ACHN (cell line): Measurements from ENCODE around the gene VAMP4.

ENCODE experiments used
- DNase-seq: peaks from one replicate; pipeline ENCODE4 v3.0.0-alpha.2; 2015
- in situ Hi-C: cut with HindIII; loops from 2 replicates; pipeline ENCODE4 v1.10.0; 2017; ENCODE audit warnings: low sequenced_read_pairs, low pct_ligation_motif_present, low pct_unique_long_range_greater_than_20kb

Gene VAMP4, protein sequence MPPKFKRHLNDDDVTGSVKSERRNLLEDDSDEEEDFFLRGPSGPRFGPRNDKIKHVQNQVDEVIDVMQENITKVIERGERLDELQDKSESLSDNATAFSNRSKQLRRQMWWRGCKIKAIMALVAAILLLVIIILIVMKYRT

DNA sequence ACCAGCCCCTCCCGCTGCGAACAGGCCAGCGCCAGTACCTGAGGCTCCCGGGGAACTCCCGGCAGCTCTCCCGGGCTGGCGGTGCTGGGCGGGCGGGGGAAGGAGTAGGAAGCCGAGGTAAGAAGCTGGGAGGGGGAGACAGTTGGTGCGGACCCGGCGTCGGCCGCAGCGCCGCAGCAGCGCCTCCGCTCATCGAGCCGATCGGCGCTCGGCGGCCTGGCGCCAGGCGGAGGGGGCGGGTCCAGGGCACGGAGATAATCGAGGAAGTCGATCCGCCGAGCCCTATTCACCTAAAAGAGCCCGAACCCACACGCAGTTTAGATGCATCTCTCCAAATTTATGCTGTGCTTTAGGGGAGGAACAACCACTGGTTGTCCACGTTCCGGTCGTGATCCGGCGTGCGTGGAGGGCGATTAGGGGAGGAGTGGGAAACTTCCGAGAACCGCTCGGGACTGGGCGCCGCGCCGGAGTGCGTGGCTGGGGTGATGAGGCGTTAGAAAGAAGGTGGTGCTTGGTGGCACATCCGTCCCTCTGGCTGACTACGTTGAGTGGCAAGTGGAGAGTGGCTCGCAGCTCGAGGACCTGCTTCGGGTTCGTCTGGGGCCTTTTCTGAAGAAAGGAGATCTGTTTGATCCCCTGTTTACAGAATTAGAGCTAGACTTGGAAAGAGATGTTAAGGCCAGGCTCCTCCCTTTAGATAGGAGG lies at the start of gene VAMP4:
Gene VAMP4 (minus strand): TSS at position 194 of the 705 bp plus-strand sequence. CDS start 3,651 bp downstream, outside the sequence.
- in situ Hi-C loops: no loop called here
- peak; percentile 86 for DNase-seq

DNA sequence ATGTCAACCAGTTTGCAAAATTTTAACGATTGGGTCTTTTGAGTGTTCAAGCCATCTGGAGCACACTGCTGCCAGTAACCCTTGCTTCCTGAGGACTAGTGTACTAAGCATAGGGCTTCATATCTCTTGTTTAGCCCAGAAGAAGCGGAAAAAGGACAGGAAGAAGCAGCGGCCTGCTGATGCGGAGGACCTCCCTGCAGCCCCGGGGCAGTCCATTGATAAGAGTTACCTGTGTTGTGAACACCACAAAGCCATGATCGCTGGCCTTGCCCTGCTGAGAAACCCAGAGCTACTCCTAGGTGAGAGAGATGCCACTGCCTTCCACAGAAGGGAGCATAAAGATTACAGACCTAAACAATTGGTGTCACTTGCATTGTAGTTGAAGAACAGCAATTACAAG lies 48.5 kb upstream of the VAMP4 start:
- in situ Hi-C loops: no loop called here

DNA sequence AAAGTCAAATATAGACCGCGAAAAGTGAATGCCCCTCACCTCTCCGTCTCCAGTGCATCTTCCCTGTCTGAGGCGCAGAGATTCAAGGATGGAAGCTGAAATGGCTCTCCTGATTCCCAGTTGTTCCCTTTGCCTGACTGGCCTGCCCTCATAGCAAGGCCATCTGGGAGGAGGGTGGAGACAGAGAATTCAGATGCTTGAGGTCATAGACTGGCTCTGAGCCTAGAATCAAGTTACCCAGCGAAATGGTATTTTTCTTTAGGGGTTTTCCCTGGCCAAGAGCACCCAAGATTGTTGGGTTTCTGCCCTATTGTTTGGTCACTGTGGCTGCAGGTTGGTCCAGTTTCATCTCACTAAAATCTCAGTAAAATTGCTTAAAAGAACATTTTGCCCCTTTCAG lies 46.8 kb upstream of the VAMP4 start:
- DNase-seq: peak; percentile 52
- in situ Hi-C loops: no loop called here

More for the DNA sequence above, 48.5 kb upstream of the VAMP4 start:
- DNase-seq: no peak

DNA sequence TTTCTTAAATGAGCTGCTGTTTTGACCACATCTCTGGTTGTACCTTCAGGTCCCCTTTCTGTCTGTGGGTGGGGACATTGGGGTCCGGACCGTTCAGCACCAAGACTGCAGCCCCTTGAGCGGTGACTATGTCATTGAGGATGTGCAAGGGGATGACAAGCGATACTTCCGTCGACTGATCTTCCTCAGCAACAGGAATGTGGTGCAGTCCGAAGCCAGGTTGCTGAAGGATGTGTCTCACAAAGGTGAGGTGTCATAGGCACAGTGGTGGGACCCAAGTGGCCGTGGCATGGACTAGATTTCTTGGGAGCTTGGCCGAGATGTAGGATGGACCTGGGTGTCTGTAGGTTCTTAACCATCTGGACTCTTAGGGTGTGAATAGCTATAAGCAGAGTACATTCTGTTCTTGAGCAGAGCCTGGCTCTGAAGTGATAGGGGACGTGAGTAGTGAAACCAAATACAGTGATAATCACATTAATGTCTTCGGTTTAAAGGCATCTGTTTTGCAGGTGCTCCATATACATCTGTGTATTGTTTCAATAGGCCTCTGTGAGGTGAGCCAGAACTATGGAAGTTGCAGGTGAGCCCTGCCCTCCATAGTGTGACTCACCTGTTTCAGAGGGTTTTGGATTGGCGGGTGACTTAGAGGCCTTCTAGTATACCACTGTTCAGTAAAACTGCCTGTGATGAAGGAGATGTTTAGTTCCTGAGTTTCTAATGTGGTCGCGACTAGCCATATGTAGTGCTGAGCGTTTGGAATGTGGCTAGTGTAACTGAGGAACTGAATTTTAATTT lies 46.0 kb upstream of the VAMP4 start:
- no peak for DNase-seq
- in situ Hi-C loops: no loop called here

DNA sequence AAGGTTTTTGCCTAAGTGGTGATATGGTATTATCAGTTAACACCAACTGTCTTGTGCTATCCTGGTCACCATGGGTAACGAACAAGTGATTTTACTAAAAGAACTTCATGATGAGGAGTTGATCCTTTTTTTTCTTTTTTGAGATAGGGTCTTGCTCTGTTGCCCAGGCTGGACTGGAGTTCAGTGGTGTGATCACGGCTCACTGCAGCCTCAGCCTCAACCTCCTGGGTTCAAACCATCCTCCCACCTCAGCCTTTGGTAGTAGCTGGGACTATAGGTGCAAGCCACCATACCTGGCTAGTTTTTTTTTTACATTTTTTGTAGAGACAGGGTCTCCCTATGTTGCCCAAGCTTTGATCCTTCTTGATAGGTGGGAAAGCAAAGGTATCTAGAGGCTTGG lies 44.7 kb upstream of the VAMP4 start:
- in situ Hi-C loops: no loop called here
- no peak for DNase-seq

DNA sequence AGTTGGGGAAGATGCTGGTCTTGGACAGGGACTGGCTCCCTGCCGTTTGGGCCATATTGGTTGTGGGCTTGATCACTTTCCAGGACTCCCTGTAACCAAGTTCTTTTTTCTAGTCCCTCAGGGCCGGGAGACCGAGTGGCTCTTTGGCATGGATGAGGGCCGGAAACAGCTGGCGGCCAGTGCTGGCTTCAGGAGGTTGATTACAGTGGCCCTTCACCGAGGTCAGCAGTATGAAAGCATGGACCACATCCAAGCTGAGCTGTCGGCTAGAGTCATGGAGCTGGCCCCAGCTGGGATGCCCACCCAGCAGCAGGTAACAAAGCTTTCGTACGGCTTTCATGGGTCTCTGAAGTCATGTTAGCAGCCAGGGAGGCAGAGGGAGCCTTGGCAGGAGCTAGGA lies 43.9 kb upstream of the VAMP4 start:
- no peak for DNase-seq
- in situ Hi-C loops: no loop called here

DNA sequence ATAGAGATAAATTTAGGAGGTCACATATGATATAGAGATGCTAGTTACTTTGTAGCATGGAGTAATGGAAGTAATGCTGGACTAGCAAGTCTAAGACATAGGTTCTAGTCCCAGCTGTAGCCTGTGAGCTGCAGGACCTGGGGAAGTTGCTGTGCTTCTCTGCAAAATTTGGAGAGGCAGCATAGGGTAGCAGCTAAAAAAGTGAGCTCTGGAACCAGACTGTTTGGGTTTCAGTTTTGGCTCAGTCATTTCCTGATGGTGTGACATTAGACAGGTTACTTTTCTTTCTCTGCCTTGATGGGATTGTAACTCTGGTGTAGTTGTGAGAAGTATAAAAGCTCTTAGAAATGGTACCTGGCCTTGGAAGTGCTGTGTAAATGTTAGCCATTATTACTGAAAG lies 42.9 kb upstream of the VAMP4 start:
- in situ Hi-C loops: no loop called here
- no peak for DNase-seq

DNA sequence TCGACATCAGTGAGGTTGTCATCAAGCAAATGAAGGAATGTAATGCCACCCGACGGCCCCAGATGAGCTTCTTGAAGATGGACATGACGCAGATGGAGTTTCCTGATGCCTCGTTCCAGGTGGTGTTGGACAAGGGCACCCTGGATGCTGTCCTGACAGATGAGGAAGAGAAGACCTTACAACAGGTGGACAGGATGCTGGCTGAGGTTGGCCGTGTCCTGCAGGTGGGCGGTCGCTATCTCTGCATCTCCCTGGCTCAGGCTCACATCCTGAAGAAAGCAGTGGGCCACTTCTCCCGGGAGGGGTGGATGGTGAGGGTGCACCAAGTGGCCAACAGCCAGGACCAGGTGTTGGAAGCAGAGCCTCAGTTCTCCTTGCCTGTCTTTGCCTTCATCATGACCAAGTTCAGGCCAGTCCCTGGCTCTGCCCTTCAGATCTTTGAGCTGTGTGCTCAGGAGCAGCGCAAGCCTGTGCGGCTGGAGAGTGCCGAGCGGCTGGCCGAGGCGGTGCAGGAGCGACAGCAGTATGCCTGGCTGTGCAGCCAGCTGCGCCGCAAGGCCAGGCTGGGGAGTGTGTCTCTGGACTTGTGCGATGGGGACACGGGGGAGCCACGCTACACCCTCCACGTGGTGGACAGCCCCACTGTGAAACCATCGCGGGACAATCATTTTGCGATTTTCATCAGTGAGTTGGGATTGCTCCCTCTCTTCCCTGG lies 42.1 kb upstream of the VAMP4 start:
- in situ Hi-C loops: no loop called here
- no peak for DNase-seq

DNA sequence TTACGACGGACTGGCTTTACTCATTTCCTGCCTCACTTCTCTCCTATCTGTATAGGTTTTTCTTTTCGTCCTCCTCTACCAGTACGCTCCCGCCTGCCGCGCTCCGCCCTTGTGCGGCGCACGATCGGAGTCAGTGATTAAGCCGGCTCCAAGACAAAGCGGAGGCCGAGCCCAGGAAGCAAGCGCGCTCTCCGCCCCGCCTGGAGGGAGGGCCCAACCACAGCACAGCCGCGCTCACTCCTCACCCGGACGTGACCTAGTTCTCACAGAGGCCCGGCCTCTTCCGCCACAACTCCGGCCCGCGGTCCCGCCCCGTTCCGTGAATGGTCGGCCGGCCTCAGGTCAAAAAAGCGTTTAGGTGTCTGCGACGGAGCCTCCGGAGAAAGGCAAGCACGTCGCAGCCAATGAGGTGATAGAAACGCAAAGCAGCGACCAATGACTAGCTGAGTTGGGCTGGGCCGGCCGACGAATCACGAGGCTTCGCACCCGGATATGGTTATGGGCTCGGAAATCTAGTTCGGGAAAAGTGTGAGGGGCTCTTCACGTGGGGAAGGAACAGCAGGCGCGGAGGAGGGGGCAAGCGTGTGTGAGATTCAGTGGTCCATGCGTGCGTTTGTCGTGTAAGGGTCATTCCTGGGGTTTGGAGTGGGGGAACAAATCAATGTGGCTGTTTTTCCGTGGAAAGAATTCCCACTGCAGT lies 39.5 kb upstream of the VAMP4 start, which contains the start of gene METTL13:
Gene METTL13 (plus strand): TSS at position 485 of the 700 bp plus-strand sequence. CDS start 308 bp downstream, outside the sequence.
- in situ Hi-C loops: no loop called here
- DNase-seq: peak; percentile 99

DNA sequence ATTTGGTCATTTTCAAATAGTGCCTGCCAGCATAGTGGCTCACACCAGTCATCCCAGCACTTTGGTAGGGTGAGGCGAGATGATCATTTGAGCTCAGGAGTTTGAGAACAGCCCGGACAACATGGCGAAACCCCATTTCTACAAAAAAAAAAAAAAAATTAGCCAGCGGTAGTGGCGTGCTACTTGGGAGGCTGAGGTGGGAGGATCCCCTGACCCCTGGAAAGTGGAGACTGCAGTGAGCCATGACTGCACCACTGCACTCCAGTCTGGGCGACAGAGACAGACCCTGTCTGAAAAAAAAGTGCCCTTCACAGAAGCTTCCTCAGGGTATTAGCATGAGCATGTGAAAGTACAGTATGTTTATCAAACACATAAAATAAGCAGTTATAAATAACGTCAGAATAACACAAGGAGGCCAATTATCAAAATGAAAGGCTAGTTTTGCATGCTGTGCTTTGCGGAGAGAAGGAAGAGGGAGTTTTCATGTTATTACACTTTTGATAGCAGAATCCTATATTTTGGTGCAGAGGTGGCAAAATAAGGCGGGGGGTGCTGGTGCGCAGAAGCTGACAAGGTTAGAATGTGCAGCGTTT lies 38.8 kb upstream of the VAMP4 start:
- in situ Hi-C loops: no loop called here
- no peak for DNase-seq

DNA sequence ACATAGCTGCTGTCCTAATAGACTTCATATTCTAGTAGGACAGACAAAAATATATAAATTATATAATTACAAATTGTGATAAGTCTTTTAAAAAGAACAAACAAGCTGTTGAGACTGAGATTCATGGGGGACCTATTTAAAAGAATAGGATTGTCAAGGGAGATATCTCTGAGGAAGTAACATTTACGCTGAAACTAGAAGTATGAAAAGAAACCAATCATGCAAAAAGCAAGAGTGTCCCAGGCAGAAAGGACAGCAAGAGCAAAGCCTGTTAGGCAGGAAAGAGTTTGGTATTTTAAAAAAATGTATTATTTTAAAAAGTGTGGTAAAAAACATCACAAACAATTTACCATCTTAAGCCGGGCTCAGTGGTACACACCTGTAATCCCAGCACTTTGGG lies 30.4 kb upstream of the VAMP4 start:
- in situ Hi-C loops: no loop called here
- DNase-seq: no peak

DNA sequence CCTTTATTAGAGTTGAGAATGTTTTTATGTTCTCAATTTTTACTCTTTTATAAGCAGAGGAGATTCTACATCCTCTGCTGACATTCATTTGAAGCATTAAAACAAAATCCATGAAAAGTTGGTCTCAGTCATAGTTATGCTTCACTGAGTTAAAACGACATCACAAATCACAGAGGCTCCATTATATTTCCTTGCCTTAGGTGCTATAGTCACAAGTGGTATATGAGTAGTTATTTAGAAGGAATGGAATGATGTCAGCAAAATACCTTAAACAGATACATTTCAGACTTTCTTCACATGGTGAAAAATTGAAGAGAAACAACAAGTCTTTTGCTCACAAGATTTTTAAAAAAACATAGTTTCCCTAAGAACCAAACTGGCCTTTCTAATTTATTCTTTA lies 27.9 kb upstream of the VAMP4 start:
- in situ Hi-C loops: no loop called here
- DNase-seq: no peak

DNA sequence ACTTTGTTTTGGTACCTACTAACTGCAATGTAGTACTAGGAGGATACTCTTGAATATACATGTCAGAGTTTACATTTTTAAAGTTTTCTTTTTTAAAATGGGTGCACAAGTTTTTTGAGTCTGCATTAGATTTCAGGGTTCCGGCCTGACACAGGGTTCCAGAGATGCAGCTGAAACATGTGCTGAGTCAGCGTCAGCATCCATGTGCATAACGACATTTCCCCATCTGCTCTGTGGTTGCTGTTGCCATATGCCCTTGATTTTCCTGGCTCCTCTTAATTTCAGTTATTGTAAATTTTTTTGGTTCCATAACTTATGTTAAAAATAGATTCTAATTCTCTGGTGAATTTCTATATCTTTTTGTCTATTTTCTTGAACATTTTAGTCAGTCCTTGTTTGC lies 27.3 kb upstream of the VAMP4 start:
- in situ Hi-C loops: no loop called here
- DNase-seq: no peak

DNA sequence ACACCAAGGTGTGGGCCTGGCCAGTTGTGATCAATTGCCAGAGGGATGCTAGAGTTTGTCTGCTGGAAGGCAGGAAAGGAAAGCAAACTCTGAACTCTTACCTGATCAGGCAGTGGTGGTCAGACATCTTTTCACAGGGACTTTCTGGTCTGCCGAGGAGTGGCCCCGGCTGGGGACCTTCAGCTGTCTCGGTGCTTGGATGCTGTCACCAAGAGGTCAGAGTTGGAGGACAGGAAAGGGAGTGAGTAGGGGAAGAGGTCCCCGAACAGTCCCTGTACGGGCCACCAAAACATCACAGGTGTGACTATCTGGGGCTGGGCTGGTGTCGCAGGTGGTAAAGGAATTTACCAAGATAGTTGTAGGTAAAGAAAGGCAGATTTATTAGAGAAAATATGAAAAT lies 21.9 kb upstream of the VAMP4 start:
- in situ Hi-C loops: no loop called here
- no peak for DNase-seq

DNA sequence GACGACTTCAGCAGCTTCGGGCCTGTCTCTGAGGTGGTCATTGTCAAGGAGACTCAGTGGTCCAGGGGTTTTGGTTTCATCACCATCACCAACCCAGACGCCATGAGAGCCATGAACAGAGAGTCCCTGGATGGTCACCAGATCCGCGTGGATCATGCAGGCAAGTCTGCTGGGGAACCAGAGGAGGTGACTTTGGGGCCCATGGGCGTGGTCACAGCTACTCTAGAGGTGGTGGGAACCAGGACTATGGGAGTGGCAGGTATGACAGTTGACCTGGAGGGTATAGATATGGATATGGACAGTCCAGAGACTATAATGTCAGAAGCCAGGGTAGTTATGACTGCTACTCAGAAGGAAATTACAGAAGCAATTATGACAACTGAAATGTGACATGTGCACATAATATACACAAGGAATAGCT lies 20.3 kb upstream of the VAMP4 start:
- in situ Hi-C loops: no loop called here

DNA sequence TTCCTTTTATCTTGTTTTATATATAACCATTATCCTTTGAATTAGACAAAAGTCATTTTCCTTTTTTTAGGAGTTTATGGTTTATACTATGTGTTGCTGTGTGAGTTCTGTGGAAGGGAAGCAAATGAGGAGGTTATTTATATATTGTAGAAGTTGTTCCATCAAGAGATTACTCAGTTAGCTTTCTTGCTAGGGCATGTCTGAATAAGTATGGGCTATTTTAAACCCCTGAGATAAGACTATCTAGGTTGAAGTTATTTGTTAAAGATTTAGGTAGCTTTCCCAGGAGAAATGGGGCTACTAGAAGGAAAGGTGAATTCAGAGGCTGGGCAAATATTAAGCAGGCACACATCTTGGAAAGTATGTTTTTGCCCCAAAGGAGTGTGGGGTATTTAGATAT lies 16.1 kb upstream of the VAMP4 start:
- DNase-seq: no peak
- in situ Hi-C loops: no loop called here

More for the DNA sequence above, 20.3 kb upstream of the VAMP4 start:
- no peak for DNase-seq

DNA sequence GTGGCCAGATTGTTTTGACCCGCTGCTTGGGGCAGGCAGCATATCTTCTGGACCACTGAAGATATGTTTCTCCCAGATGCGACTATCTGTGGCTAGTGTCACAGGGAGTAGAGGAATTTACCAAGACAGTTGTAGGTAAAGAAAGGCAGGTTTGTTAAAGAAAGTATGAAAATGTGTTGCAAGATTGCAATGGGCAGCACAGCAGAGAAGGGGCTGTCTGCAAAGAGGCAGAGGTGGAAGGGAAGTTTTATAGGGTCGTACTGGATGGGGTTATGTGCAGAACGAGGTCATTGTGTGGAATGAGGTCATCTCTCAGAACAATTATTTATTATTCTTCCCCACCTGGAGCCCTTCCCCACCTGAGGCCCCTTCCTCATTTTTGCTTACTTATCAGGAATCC lies 15.0 kb upstream of the VAMP4 start:
- DNase-seq: no peak
- in situ Hi-C loops: no loop called here

DNA sequence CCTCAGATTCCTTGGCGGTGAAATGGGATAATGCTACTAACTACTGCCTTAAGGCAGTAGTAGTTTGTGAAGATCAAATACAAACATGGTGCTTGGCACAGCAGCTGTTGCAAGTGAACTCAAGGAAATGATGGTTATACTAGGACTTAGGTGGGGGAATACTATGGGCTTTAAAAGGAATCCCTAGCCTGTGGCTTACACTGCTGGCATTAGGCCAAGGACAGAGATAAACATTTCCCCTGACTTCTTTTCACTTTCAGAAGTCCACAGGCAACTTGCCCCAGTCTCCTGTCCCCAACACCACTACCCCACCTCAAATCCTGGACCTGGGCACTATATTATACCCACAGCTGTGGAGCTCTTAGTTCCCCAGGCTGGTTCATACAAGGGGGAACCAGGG lies 13.1 kb upstream of the VAMP4 start:
- in situ Hi-C loops: no loop called here
- DNase-seq: no peak
